GM21786 (cell line): ENCODE measurements around the gene NAIF1.
A peak's percentile ranks its signal among the peaks of the same experiment; 100 is the strongest.
"Not testable (repeated sequence)": the region's sequence is repeated elsewhere in the genome, so short reads cannot be mapped to it uniquely, and the experiment has no call there.

ENCODE experiments used
- ATAC-seq: cut with Tn5 transposase; IDR thresholded peaks from one replicate; pipeline ENCODE4 v1.9.1; 2021; ENCODE audit not compliant: unreplicated experiment

NAIF1 gene

DNA sequence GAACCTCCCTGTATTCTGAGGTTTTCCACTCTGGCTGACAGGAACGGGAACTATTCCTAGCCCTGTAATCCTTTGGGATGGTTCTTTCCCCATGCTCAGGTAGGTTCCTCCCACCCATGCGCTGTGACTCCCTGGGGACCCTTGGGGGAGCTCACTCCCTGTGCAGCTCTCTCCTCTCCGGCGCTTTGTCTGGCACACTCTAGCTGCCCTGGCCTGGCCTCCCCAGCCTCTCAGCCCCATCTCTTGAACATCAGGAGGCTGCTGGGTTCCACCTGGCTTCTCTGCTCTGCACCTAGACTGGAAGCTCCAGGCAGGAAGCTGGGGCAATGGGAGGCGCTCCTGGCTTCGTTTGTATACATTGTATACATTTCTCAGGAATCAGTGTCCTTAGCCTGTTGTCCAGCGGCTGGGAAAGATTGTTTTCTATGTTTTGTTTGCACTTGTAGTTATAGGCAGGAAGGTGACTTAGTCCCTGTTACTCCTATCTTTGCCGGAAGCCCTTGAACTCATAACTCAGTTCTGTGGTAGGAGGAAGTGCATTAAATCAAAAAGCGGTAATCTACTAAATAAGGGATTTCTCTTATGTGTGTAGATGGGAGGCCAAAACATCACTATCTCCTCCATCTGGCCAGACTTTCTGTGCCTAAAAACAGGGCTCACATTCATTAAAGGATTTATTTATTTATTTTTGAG is 21.3 kb upstream of the NAIF1 start:
- no peak for ATAC-seq

DNA sequence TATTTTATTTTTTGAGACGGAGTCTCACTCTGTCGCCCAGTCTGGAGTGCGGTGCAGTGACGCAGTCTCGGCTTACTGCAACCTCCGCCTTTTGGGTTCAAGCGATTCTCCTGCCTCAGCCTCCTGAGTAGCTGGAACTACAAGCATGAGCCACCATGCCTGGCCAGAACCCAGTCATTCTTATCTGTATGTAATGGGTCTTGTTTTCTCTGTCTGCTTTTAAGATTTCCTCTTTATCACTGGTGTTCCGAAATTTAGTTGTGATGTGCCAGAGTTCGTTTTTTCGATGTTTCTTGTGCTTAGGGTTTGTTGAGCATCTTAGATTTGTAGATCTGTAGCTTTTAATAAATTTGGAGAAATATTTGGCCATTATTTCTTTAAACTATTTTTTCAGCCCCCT is 20.1 kb upstream of the NAIF1 start:
- no peak for ATAC-seq

DNA sequence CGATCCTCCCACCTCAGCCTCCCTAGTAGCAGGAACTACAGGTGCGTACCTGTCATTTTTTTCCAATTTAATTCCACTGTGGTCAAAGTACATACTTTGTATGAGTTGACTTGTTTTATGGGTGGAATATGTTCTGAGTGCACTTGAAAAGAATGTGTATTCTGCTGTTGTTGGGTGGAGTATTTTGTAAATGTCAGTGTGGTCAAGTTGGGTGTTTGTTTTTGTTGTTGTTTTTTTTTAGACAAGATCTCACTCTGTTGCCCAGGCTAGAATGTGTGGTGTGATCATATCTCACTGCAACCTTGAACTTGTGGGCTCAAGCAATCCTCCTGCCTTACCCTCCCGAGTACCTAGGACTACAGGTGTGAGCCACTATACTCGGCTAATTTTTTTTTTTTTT is 18.8 kb upstream of the NAIF1 start:
- ATAC-seq, result no peak

DNA sequence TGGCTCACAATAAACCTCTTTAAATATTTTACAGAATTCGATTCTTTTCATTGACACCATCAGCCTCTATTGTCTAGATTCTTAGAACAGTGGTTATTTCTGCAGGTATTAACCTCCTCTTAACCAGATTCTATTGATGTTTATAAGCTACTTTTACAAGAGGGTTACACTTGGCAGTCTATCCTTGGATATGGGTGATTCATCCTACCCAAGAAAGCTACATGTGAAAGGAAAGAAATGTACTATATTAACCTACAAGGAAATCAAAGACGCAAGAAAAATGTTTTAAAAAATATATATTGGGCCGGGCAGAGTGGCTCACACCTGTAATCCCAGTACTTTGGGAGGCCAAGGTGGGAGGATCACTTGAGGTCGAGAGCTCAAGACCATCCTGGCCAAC is 17.6 kb upstream of the NAIF1 start:
- ATAC-seq, result no peak

DNA sequence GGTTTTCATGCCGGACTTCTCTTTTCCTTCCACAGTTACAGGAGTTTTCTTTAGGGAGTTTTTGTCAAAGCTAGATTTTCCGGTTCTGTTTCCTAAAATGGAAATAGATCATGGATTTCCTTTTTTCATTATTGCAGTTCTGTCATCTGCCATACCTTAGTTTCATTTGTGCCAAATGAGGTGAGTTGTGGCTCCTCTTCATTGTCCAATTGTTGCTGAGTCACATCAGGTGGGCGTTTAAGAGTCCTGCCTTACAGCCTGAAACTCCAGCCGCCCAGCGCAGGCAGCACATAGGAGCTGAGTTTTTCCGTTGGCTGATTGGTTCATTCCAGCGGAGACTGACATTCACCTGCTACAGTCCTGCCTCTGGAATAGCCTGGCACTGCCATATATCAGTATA is 15.0 kb upstream of the NAIF1 start:
- ATAC-seq, result no peak

DNA sequence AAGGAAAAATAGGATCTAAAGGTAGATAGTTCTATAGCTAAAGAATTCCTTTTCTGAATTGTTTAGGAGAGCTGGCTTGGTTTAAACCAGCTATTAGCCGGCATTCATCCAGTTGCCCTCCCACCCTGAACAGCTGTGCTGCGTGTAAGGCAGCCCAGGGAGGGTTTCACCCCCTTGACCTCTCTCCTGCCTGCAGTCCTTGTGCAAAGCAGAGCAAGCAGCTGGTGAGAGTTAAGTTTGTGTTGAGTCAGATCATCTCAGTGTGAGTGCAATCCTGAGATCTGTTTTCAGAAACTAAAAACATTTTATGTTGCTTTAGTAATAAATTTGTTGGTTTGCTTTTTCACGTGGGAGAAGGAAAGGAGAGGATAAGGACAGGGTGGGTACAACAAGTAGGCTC is 13.9 kb upstream of the NAIF1 start:
- ATAC-seq, result no peak

DNA sequence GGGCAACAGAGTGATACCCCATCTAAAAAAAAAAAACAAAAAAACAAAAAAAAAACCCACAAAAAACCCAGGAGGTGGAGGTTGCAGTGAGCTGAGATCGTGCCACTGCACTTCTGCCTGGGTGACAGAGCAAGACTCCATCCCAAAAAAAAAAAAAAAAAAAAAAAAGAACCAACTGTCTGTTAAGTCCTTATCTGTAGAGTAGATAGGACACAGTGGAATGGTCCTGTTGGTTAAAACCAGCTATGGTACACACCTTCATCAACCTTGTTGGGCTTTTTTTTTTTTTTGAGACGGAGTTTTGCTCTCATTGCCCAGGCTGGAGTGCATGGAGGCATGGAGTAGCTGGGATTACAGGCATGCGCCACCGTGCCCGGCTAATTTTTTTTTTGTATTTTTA is 13.1 kb upstream of the NAIF1 start:
- no peak for ATAC-seq

DNA sequence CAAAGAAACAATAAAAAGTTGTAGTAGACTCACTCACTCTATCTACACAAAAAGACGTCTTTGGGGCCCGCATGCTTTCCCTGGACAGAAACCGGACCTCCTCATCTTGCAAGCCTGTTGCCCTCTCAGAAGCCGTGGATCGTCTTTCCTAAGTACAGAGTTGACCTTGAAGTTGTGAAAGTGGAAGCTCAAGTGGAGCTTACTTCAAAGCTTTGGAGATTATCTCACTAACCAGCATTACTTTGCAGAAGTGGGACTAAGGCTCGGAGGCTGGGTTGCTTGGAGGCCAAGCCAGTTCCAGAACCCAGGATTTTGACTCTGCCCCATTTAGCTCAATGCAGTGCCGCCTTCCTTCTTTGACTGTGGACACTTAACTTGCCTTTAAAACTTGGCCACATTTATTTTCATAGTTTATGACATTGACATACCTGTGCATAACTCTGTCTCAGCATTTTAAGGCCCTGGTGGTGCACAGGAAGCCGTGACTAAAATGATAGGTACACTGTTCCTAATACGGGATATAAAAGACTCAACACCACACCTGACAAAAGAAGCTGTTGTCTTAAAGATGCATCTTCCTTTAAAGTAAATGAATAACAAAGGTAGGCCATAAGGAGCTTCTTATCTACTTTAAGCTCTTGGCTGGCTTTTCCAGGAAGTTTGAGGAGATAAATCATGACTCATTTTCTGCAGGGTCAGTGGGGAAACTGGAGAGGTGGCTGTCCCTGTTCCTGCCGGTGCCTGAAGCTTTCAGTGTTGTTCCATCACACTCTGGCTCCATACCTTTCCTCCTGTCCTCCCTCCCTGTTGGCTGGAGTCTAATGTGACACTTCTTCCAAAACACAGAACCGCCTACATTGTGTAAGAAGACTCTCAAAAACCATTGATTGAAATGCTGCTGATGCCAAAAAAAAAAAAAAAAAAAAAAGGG is 11.6 kb upstream of the NAIF1 start:
- ATAC-seq, result no peak

DNA sequence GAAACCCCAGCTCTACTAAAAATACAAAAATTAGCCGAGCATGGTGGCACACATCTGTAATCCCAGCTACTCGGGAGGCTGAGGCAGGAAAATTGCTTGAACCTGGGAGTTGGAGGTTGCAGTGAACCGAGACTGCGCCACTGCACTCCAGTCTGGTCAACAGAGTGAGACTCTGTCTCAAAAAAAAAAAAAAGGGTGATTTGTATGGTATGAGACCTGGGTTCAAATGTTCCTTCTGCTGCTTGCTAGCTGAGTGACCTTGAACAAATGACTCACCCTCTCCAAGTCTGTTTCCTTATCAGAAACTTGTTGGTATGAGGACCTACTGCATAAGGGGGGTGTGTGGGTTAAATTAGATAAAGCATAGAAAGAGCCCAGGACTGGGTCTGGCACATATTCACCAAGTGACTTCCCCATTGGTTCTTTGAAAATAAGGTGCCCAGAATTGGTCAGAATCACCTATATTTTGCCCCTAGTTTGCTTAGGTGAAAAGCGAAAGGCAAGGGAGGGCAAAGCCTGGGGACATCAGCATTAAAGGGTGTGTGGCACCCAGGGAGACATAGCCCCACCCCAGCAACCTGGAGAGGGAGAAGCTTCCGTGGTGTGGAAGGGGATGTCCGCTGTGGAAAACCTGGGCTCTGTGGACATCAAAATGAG is 10.9 kb upstream of the NAIF1 start:
- no peak for ATAC-seq

DNA sequence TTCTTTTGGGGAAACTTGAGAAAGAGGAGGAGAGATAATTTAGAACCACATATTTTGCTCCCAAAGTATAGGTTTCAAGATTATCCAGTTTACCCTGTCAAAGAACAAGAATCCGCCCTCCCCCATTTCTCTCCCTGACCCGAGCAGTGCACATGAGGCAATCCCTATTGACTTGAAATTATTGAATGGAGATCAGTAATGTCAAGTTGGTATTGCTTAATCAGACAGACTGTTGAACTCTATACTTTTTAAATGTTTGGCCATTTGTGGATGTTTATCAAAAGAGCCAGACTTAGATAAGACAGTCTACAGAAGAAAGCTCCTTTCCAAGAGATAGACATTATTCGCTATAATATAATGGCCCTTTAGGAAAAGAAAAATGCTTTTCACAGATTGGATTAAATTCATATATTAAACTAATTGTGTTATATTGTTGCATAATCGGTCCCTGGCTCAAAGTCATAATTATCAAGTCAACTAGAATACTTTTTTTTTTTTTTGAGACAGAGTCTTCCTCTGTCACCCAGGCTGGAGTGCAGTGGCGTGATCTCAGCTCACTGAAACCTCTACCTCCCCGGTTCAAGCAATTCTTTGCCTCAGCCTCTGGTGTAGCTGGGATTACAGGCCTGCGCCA is 6.2 kb upstream of the NAIF1 start:
- ATAC-seq, result no peak

DNA sequence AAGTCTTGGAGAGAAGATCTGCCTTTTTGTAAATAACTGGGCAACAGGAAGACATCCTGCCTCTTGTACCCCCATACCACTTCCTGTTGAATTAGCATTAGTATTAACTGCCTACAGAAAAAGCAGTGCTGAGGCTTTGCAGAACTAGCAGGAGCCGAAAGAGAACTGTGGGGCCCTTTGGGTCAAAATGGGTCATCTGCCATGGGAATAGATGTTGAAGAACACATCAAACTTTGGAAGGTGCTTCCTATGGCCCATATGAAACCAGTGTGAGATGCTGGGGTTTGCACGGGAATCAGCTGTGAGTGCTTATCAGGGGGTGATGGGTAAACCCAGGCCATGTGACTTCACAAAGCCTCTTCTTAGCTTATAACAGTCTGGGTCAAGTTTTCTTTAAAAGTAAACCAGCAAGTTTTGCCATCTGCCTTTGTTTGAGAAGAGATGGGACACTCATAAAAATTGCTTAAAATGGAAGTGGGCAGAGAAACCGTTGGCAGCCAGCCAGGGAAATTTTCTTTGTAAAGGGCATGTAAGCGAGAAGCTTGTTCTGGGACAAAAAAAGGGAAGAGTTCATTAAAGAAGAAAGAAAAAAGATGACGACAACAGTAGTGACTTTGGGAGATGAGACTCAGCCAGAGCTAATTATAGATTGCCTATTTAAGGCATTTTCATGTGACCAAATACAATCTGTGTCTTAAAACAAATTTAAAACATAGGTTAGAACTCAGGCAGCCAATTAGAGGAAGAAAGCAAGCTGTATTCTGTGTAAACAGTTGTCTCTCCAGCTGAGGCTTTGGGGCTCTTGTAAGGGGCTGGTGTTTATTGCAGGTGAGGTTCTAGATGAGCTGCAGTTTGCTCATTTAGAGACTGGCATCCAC is 5.3 kb upstream of the NAIF1 start:
- no peak for ATAC-seq

DNA sequence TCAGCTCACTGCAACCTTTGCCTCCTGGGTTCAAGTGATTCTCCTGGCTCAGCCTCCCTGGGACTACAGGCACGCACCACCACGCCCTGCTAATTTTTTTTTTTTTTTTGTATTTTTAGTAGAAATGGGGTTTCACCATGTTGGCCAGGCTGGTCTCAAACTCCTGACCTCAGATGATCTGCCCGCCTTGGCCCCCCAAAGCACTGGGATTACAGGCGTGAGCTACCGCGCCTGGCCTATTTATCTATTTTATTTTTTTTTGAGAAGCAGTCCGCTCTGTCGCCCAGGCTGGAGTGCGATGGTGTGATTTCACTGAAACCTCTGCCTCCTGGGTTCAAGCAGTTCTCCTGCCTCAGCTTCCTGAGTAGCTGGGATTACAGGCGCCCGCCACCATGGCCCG is 4.4 kb upstream of the NAIF1 start:
- ATAC-seq, result not testable (repeated sequence)

DNA sequence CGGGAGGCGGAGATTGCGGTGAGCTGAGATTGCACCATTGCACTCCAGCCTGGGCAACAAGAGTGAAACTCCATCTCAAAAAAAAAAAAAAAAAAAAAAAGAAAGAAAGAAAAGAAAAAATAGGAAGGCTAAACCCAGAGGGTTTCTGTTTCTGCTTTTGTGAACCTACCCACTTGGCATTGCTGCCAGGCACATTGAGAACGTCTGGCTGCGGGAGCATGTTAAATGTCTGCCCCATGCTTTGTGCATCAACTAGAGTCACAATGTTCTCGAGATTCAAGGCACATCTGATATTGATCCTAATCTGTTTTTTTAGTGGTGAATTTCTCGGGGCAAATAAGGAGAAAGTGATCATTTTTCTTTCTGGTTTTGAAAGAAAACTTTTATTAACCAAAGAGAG is 3.8 kb upstream of the NAIF1 start:
- ATAC-seq, result no peak

DNA sequence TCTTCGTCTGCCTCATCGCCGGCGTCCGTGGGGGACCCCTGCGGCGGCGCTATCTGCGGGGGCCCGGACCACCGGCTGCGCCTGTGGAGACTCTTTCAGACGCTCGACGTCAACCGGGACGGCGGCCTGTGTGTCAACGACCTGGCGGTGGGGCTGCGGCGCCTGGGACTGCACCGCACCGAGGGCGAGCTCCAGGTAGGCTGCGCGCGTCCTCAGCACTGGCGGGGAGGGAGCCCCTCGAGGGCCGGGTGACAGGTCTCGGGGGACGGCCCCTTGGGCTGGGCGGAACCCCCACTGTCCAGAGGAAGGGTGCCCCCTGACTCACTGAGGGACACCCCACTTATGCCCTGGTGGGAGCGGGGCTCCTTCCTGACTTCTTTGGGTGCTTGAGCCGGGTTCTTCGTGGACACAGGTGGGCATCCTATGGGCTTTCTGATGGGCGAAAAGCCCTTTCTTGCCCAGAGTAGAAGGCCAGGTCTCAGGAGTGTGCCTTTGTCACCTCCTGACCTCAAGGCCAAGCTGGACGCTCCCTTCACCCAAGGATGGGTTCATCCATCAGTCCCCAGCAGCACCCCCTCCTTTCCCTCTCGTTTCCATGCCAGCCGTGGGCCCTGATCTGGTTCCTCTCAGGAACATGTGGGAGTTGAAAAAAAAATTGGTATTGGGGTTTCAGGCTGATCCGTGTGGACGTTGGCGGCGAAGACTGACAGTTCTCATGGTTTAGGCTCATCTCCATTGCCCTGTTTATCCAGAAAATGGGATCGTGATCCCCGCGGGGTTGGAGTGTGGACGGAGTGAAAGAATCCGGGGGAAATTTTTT is 1.5 kb upstream of the NAIF1 start:
- peak; percentile 1 for ATAC-seq

DNA sequence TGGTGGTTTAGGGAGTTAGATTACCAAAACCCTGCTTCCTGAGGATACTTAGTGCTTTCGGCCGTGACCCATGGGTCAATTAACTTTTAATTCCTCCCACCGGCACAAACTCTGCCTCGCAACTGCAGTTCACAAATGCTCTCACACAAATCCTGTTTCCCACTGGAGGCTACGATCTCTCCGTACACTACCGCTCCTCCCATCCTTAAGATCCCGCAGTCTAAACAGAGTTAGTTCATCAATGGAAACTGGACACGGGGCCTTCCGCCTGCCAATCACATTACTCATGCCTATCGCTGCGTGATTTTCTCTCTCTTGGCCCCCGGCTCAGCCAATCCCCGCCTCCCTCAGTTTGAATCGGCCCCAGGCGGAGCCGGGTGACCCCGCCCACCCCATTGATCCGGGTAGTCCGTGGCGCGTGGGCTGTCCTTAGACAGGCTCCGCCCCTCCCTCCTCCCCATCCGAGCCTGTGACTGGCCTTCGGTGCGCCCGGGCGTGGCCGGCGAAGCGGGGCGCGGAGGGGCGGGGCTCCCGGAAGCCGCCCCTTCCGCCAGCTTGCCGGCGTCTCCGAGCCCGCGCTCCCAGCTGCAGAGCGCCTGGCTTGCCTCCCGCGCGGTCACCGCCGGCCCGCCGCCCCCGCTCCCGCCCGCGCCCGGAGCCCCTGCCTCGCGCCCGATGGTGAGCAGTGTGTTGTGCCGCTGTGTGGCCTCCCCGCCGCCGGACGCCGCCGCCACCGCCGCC is 695 bp upstream of the NAIF1 start, which contains the start of gene SLC25A25:
Gene SLC25A25 (plus strand): TSS at position 588 of the 741 bp plus-strand sequence. CDS start 88 bp downstream, at position 676.
- peak; percentile 63 for ATAC-seq

DNA sequence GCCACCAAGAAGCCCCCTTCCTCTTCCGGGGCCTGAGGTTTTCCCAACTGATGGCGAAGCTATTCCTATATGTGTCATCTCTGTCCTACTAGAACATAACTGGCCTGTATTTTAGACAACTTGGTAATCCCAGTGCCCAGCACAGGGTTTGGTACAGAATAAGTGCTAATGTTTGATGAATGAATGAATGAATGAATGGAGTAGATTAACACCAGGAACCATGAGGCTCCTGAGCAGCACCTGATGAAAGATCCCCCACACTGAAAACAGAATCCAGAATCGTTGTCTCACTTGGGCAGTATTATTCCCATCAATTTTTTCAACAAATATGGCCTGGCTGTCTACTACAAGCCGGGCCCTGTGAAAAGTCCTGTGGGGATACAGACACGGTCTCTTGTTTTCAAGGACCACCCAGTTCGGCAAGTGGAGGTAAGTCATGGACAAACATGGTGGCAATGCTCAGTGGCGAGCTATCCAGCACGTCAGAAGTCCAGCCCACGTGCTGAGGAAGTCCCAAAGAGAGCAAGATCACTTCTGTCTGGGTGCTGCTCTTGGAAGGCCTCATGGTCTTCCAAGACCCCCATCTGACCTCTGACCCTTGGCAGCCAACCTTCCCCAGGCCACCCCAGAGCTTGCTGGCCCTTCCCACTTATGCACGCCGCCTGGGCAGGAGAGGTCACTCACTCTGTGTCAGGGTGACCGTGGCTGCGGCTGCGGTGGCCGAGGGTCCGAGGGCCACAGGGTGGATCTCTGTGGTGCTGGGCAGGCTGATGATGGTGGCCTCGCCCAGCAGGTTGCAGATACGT is 1.0 kb downstream of the NAIF1 start:
- ATAC-seq, result no peak

DNA sequence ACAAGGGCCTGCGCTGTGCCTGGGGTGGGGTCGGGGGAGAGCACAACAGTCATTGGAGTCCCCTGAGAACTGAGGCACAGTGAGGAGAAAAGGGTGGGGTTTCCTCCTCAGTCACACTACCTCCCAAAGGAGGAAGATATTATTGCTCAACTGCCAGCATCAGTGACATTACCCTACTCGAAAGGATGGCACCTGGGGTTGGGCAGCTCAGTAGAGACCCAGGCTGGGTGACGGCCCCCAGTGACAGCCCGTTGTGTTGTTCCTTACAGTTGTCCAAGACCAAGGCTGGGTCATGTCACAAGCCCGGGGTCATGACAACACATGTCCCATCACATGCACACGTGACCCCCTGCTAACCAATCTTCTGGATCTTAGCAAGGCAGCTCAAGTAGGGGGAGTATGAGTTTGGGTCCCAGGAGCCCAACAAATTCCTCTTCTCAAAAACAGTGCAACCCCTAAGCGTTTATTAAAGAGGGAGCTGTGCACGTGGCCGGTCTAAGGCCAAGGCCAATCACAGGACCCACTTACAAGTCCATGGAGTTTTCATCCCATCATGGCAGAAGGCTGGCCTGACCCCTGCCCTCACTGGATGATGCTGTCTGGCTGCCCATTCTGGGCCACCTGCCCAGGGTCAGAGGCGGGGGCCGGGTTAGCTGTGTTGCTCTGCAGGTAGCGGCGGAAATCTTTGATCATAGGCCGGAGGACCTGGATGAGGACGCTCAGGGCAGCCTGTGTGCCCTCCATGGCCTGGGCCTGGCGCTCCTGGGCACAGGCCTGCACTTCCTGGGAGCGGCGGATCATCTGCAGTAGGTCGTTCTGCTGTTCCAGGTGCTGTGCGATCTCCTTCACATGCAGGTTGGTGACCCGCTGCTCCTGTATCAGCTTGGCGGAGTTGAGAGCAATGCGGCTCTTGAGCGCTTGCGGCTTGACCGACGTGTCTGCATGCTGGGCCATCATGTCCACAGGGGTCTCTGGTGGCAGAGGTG is 4.0 kb downstream of the NAIF1 start:
- no peak for ATAC-seq
